ENCODE results near the gene TTC3.

- no peak for TF ChIP-seq POLR2AphosphoS5 (IDR thresholded peaks at IDR 0.05; ENCODE audit: low read depth, low read length)
- TF ChIP-seq POLR2A (IDR thresholded peaks at IDR 0.05; ENCODE audit: low read depth, low read length): no peak
Observed at GRCh38 chr21:37136744-37137143, 63.7 kb downstream of the TTC3 start.

Measured in GM12891 (cell line).